Glutamatergic neuron (in vitro differentiated cells): Measurements from ENCODE around the gene SEMA4D. TPM values are rescaled to one million over a fixed set of nuclear protein-coding genes. Genes with fewer than 3 reads are reported as not detected.

Experiments
- DNase-seq: peaks from one replicate; pipeline ENCODE4 v3.0.0; 2022
- H3K27ac Mint-ChIP-seq: one replicate; pipeline ENCODE4 v1.8.0; 2020; ENCODE audit warnings: mild to moderate bottlenecking, mixed read lengths, inconsistent platforms; ENCODE audit not compliant: unreplicated experiment
- H3K27me3 Mint-ChIP-seq: one replicate; pipeline ENCODE4 v1.8.0; 2020; ENCODE audit warnings: mild to moderate bottlenecking, moderate library complexity, mixed read lengths, inconsistent platforms; ENCODE audit not compliant: unreplicated experiment
- H3K36me3 Mint-ChIP-seq: one replicate; pipeline ENCODE4 v1.8.0; 2020; ENCODE audit warnings: mild to moderate bottlenecking, mixed read lengths, inconsistent platforms; ENCODE audit not compliant: unreplicated experiment
- H3K4me1 Mint-ChIP-seq: one replicate; pipeline ENCODE4 v1.8.0; 2020; ENCODE audit warnings: mild to moderate bottlenecking, low read depth, mixed read lengths, inconsistent platforms; ENCODE audit not compliant: unreplicated experiment
- H3K4me3 Mint-ChIP-seq: one replicate; pipeline ENCODE4 v1.8.0; 2020; ENCODE audit warnings: mild to moderate bottlenecking, mixed read lengths, inconsistent platforms; ENCODE audit not compliant: unreplicated experiment
- H3K9me3 Mint-ChIP-seq: one replicate; pipeline ENCODE4 v1.8.0; 2020; ENCODE audit warnings: mild to moderate bottlenecking, moderate library complexity, mixed read lengths, inconsistent platforms; ENCODE audit not compliant: unreplicated experiment
- total RNA-seq: library from RNA; stranded (reverse); fragmentation: NEBNext Ultra II Directional; extraction: Animal tissue kit (Norgen Biotek cat#: 25700); gene quantifications from one replicate; pipeline ENCODE4 v1.2.1, GENCODE V29; 2021; ENCODE audit not compliant: unreplicated experiment
- TF ChIP-seq, protein P1 (sequence below): fragments of 200-600 bp; sonication (generic); IDR thresholded peaks from one replicate; pipeline ENCODE4 v1.5.0; 2021; ENCODE audit not compliant: partially characterized antibody, unreplicated experiment

The SEMA4D gene
- total RNA-seq, 1 donor from 2014 or later: 192 TPM

DNA sequence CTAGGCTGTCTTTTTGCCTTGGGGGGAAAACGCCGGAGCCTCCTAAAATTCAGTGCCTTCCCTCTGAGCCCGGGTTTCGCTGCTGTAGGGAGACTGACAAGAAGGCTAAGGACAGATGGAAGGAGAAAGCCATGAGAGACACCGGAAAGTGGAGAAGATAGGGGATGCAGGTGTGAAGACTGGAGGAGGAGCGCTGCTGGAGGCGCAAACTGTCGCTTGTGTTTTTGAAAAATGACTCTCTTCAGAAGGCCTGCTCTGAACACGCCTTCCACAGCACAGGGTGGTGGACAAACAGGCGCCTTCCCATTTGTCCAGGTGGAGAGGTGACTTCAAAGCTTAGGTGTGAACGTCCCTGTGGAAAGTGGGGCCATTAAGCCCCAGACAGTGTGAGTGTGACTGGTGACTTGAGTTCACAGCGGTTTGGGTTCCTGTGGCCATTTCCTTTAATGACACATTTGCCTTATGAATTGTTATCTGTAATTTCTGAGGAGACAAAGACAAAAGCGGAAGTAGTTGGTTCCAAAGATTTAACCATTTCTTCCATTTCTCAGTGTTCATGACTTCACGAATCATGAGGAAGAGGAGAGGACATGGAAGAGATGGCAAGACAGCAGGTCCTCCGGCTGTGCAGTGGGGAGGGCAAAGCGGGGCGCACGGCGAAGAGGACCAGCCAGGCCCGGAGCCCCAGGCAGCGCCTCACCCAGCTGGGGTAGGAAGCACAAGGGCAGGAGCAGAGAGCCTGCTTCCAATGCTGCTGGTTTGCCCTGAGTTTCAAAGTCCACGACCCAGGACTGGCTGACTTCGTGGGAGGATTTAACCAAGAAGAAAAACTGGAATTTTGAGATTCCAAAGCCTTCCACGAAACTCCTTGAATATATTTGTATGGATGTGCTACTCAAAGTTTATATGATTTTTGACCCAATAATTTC lies 27.8 kb upstream of the SEMA4D start:
- no peaks in the 10 kb centered on the region for H3K9me3 Mint-ChIP-seq
- H3K27me3 Mint-ChIP-seq: peaks cover 8% of the 10 kb centered on the region
- H3K27ac Mint-ChIP-seq: no peak overlapping the region
- H3K4me1 Mint-ChIP-seq: peaks cover 16% of the 10 kb centered on the region
- no peak for DNase-seq
- TF ChIP-seq, protein P1, sequence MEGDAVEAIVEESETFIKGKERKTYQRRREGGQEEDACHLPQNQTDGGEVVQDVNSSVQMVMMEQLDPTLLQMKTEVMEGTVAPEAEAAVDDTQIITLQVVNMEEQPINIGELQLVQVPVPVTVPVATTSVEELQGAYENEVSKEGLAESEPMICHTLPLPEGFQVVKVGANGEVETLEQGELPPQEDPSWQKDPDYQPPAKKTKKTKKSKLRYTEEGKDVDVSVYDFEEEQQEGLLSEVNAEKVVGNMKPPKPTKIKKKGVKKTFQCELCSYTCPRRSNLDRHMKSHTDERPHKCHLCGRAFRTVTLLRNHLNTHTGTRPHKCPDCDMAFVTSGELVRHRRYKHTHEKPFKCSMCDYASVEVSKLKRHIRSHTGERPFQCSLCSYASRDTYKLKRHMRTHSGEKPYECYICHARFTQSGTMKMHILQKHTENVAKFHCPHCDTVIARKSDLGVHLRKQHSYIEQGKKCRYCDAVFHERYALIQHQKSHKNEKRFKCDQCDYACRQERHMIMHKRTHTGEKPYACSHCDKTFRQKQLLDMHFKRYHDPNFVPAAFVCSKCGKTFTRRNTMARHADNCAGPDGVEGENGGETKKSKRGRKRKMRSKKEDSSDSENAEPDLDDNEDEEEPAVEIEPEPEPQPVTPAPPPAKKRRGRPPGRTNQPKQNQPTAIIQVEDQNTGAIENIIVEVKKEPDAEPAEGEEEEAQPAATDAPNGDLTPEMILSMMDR: no peak
- H3K36me3 Mint-ChIP-seq: no peaks in the 10 kb centered on the region
- H3K4me3 Mint-ChIP-seq: no peak overlapping the region

DNA sequence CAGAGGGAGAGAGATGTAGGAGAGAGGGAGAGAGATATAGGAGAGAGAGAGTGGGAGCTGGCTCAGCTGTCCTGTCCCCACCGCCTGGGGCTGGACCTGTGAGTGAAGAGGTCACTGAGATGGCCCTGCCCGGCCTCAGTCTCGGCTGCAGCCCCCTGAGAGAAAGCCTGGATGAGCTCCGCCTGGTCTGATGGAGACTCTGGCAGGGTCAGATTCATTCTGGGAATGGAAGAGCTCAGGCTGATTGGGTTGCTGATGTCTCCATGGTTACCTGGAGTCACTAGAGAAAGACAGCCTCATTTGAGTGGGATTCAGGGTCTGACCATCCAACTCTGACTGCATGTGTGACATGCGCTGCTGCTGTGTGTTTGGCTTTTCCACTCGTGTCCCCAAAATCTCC lies 27.1 kb upstream of the SEMA4D start:
- H3K4me3 Mint-ChIP-seq: peak overlapping the region; percentile 31
- H3K27ac Mint-ChIP-seq: no peak overlapping the region
- H3K4me1 Mint-ChIP-seq: peaks cover 16% of the 10 kb centered on the region
- TF ChIP-seq, protein P1: no peak
- peak; percentile 50 for DNase-seq
- H3K27me3 Mint-ChIP-seq: peaks cover 8% of the 10 kb centered on the region
- H3K9me3 Mint-ChIP-seq: no peaks in the 10 kb centered on the region
- no peaks in the 10 kb centered on the region for H3K36me3 Mint-ChIP-seq

DNA sequence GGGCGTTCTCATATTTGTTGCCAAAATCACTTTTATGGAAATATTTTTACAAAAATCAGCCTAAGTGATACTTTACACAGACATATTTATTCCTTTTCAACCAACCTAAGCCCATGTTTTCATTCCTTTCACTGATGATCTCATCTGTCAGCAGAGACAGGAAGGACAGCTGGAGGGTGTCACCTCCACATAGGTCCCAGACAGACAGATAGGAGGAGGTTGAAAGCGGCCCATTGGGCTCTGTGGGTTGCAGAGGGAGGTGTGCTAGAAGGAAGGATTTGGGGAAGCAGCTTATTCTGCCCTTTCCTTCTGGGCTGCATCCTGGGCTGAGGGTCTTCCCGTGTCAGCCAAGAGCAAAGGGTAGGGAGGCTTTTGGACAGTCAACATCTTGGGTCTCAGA lies 26.0 kb upstream of the SEMA4D start:
- TF ChIP-seq, protein P1: no peak
- Mint-ChIP-seq H3K4me3 (no peak overlapping the region), H3K27ac (peak overlapping the region; percentile 50), H3K9me3 (no peaks in the 10 kb centered on the region), H3K36me3 (no peaks in the 10 kb centered on the region), H3K27me3 (peaks cover 8% of the 10 kb centered on the region), H3K4me1 (peaks cover 16% of the 10 kb centered on the region)
- DNase-seq: no peak

- Mint-ChIP-seq H3K27me3 (peaks cover 4% of the 10 kb centered on the region), H3K36me3 (no peaks in the 10 kb centered on the region), H3K9me3 (no peaks in the 10 kb centered on the region), H3K4me3 (no peak overlapping the region), H3K4me1 (peaks cover 14% of the 10 kb centered on the region), H3K27ac (no peak overlapping the region)
- no peak for DNase-seq
- TF ChIP-seq, protein P1: no peak
Observed at GRCh38 chr9:89522959-89523285, 25.0 kb upstream of the SEMA4D start.

- no peak for DNase-seq
- Mint-ChIP-seq H3K4me1 (peaks cover 14% of the 10 kb centered on the region), H3K36me3 (no peaks in the 10 kb centered on the region), H3K27me3 (peaks cover 4% of the 10 kb centered on the region), H3K4me3 (peak overlapping the region; percentile 25), H3K9me3 (no peaks in the 10 kb centered on the region), H3K27ac (no peak overlapping the region)
- TF ChIP-seq, protein P1: no peak
Observed at GRCh38 chr9:89522261-89522958, 24.5 kb upstream of the SEMA4D start.
